Measurements from ENCODE around the gene KCNQ1. TPM values are rescaled to one million over a fixed set of nuclear protein-coding genes. Genes with fewer than 3 reads are reported as not detected.

Gene KCNQ1
- total RNA-seq, 2 experiments from 2014 or later: 10.7 to 10.8 TPM

DNA sequence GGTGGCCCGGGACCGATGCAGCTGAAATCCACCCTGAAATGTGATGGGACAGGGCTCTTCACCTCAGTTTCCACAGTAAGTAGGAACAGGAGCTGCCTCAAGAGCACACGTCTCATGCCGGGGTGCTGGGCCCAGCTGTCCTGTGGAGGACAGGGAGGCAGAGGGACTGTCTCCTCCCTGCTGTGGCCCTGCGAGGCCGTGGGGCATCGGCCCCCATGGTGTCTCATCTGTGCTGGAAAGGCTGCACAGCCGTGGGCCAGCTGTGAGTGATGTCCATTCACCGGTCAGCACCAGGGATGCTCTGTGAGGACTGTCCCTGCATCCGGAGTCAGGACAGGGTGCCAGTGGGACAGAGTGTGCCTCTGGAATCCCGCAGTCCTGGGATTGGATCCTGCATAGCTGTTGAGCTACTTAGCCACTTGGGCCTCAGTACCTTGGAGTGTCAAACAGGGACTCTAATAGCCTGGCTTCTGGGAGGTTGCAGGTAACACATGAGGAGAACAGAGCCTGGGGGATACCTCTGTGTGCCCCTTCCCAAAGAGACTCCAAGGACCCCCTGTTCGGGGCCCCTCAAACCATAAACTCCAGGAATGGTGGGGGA is 17.0 kb upstream of the KCNQ1 start:
- intact Hi-C loops (cut with micrococcal nuclease): loop anchor here (1.0 to 2.0 kb wide), 2 partner anchors 103 to 465 kb away; no protein-coding TSS in a partner anchor
- H3K4me3 Mint-ChIP-seq: no peak overlapping the region
- no peaks in the 10 kb centered on the region for H3K36me3 Mint-ChIP-seq
- no peaks in the 10 kb centered on the region for H3K27me3 Mint-ChIP-seq
- no peak for DNase-seq
- POLR2A ChIA-PET: interaction anchor here (1.2 kb wide), 1 partner anchor 104 kb away, joined by 3 read pairs; no protein-coding TSS in a partner anchor
- H3K4me1 Mint-ChIP-seq (ENCODE audit: low read depth): no peaks in the 10 kb centered on the region
- CTCF ChIA-PET: interaction anchor here (0.7 to 7.3 kb wide), 10 partner anchors 26 to 464 kb away, joined by 3 to 121 read pairs (median 4); partner anchors contain the start of gene TSSC4
- H3K9me3 Mint-ChIP-seq: peaks cover 2% of the 10 kb centered on the region
- H3K27ac Mint-ChIP-seq: no peak overlapping the region

DNA sequence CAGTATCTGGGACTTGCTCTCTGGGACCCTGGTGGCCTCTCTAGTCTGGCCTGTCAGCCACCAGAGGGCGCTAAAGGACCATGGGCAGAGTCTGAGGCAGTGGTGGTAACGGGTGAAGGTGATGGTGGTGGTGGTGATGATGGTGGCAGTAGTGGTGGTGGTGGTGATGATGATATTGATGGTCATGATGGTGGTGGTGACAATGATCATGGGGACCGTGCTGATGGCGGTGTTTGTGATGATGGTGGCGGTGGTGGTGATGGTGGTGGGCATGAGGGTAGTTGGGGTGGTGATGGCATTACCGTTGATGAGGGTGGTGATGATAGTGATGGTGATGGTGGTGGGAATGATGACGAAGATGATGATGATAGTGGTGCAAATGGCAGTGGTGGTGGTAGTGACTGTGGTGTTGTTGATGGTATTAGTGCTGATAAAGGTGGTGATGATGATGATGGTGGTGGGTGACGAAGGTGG is 16.4 kb upstream of the KCNQ1 start:
- peaks cover 2% of the 10 kb centered on the region for H3K9me3 Mint-ChIP-seq
- no peaks in the 10 kb centered on the region for H3K27me3 Mint-ChIP-seq
- H3K4me1 Mint-ChIP-seq (ENCODE audit: low read depth): no peaks in the 10 kb centered on the region
- H3K36me3 Mint-ChIP-seq: no peaks in the 10 kb centered on the region
- POLR2A ChIA-PET: interaction anchor here (1.2 kb wide), 1 partner anchor 104 kb away, joined by 3 read pairs; no protein-coding TSS in a partner anchor
- CTCF ChIA-PET: interaction anchor here (0.7 to 7.3 kb wide), 6 partner anchors 100 to 464 kb away, joined by 3 to 121 read pairs (median 6); no protein-coding TSS in a partner anchor
- DNase-seq: peak; percentile 87
- H3K27ac Mint-ChIP-seq: no peak overlapping the region
- H3K4me3 Mint-ChIP-seq: no peak overlapping the region
- intact Hi-C loops (cut with micrococcal nuclease): loop anchor here (1.0 to 2.0 kb wide), 2 partner anchors 103 to 464 kb away; no protein-coding TSS in a partner anchor

DNA sequence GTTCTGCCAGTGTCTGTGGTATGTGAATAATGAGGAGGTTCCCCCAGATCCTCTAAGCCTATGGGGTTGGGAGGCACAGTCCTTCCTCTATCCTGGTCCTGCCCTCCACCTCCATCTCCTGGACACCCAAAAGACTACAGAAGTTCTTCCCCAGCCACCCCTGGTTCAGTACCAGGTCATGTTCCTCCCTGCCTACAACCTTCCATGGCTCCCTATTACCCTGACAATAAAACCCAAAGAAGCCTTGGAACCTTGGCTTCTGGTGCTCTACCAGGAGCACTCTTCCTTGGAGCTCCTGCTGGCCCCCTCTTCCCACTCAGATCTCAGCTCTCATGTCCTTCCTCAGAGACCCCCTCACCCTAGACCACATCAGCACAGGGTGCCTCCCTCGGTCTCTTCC is 13.4 kb upstream of the KCNQ1 start:
- no peak for DNase-seq
- Mint-ChIP-seq H3K9me3 (peaks cover 2% of the 10 kb centered on the region), H3K4me3 (no peak overlapping the region), H3K36me3 (no peaks in the 10 kb centered on the region), H3K27me3 (no peaks in the 10 kb centered on the region), H3K4me1 (ENCODE audit: low read depth) (no peaks in the 10 kb centered on the region), H3K27ac (no peak overlapping the region)
- CTCF ChIA-PET: interaction anchor here (1.2 to 1.9 kb wide), 4 partner anchors 11 to 456 kb away, joined by 4 to 10 read pairs (median 6); no protein-coding TSS in a partner anchor
- intact Hi-C loops (cut with micrococcal nuclease): loop anchor here (5.0 kb wide), 1 partner anchor 661 kb away; no protein-coding TSS in a partner anchor
- POLR2A ChIA-PET: no interaction called here

DNA sequence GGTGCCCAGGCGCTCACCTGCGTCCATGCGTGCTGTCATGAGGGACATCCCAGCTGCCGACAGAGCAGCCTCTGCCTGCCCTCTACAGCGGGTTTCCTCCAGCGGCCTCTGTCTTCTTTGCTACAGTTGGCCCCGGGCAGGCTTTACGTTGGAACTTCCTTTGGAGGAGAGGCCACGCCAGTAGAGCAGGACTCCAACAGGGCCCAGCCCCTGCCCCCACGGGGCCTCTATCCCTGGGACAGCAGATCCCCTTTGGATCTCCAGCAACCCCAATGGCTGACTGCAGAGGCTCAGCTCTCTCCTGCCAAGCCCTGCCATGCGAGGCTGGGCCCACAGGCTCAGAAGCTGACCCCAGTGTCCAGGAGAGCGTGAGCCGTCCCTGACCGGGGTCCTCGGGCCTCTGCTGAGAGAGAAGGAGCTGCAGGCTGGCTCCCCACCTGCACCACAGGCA is 12.6 kb upstream of the KCNQ1 start:
- H3K27ac Mint-ChIP-seq: no peak overlapping the region
- no peaks in the 10 kb centered on the region for H3K4me1 Mint-ChIP-seq (ENCODE audit: low read depth)
- no peak for DNase-seq
- peaks cover 2% of the 10 kb centered on the region for H3K9me3 Mint-ChIP-seq
- intact Hi-C loops (cut with micrococcal nuclease): loop anchor here (5.0 kb wide), 1 partner anchor 660 kb away; no protein-coding TSS in a partner anchor
- H3K4me3 Mint-ChIP-seq: no peak overlapping the region
- no peaks in the 10 kb centered on the region for H3K27me3 Mint-ChIP-seq
- ChIA-PET CTCF (interaction anchor here (1.4 to 1.9 kb wide), 3 partner anchors 12 to 456 kb away, joined by 5 to 10 read pairs (median 8); no protein-coding TSS in a partner anchor), POLR2A (no interaction called here)
- H3K36me3 Mint-ChIP-seq: no peaks in the 10 kb centered on the region

DNA sequence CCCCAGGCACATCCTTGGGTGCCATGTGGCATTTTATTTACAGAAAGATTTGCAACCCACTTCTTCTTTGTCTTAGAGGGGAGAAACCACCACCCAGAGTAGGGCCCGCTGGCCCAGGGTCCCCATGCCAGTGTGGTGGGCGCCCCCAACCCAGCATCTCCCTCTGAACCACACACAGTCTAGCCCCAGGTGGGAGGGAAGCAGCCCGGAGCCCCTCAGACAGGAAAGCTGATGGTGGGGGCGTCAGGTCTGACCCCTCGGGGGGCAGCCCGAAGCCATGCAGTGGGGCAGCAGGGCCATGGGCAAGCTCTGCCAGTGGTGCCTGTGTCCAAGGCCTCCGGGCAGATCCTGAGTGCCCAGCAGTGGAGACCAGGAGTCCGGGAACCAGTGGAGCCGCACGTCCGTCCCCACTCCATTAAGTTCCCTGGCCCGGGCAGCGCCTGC is 12.2 kb upstream of the KCNQ1 start:
- H3K4me1 Mint-ChIP-seq (ENCODE audit: low read depth): no peaks in the 10 kb centered on the region
- H3K36me3 Mint-ChIP-seq: no peaks in the 10 kb centered on the region
- H3K9me3 Mint-ChIP-seq: peaks cover 2% of the 10 kb centered on the region
- intact Hi-C loops (cut with micrococcal nuclease): loop anchor here (5.0 kb wide), 1 partner anchor 660 kb away; no protein-coding TSS in a partner anchor
- H3K27me3 Mint-ChIP-seq: no peaks in the 10 kb centered on the region
- no peak overlapping the region for H3K27ac Mint-ChIP-seq
- H3K4me3 Mint-ChIP-seq: no peak overlapping the region
- ChIA-PET POLR2A (no interaction called here), CTCF (interaction anchor here (1.8 kb wide), 1 partner anchor 455 kb away, joined by 5 read pairs; no protein-coding TSS in a partner anchor)
- DNase-seq: no peak

DNA sequence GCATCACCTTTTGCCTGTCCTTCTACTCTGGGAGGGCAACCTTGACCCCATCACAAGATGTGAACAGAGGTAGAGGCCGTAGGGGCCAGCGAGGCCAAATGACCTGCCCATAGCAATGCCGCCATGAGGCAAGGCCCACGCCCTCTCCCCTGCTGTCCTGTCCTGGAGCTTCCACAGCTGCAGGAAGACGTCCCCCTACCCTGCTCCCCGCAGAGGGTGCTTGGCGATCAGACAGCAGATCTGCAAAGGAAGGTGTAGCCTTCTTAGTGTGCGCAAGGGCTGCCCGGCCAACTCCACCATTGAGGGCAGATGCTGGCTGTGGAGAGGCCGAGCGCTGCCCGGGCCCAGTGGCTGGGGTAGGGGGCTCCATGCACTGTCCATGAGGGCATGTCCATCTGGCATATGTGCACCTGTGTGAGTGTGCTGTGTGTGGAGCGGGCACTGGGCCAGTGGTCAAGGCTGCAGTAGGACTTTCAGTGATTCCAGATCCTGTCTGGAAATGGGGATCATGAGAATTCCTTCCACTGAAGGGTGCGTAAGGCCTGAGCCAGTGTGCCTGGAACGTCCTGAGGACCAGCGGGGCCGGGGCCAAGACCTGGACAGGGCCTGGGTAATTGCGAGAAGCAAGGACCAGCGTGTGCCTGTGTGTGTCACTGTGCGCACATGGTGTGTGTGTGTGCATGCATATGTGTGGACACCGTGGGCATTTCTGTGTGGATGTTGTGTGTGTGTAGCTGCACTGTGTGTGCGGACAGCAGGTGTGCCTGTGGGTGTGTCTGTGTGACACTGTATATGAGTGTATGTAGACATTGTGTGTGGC is 11.5 kb upstream of the KCNQ1 start:
- H3K9me3 Mint-ChIP-seq: peaks cover 2% of the 10 kb centered on the region
- H3K36me3 Mint-ChIP-seq: no peaks in the 10 kb centered on the region
- H3K27ac Mint-ChIP-seq: no peak overlapping the region
- H3K4me3 Mint-ChIP-seq: no peak overlapping the region
- CTCF ChIA-PET: no interaction called here
- DNase-seq: no peak
- intact Hi-C loops (cut with micrococcal nuclease): loop anchor here (5.0 kb wide), 1 partner anchor 659 kb away; no protein-coding TSS in a partner anchor
- H3K4me1 Mint-ChIP-seq (ENCODE audit: low read depth): no peaks in the 10 kb centered on the region
- POLR2A ChIA-PET: no interaction called here
- no peaks in the 10 kb centered on the region for H3K27me3 Mint-ChIP-seq

DNA sequence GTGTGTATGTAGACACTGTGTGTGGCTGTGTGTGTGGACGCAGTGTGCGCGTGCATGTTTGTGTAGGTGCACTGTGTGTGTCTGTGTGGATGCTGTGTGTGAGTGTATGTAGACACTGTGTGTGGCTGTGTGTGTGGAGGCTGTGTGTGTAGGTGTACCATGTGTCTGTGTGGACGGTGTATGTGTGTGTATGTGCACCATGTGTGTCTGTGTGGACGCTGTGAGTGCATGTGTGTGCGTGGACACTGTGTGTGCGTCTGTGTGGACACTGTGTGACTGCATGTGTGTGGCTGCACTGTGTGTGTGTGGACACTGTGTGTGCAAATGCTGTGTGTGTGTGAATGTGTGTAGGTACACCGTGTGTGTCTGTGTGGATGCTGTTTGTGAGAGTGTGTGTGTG is 10.8 kb upstream of the KCNQ1 start:
- intact Hi-C loops (cut with micrococcal nuclease): loop anchor here (5.0 kb wide), 1 partner anchor 658 kb away; no protein-coding TSS in a partner anchor
- no peak for DNase-seq
- CTCF ChIA-PET: no interaction called here
- H3K9me3 Mint-ChIP-seq: peaks cover 2% of the 10 kb centered on the region
- H3K4me3 Mint-ChIP-seq: no peak overlapping the region
- no peaks in the 10 kb centered on the region for H3K4me1 Mint-ChIP-seq (ENCODE audit: low read depth)
- H3K27ac Mint-ChIP-seq: no peak overlapping the region
- H3K36me3 Mint-ChIP-seq: no peaks in the 10 kb centered on the region
- H3K27me3 Mint-ChIP-seq: no peaks in the 10 kb centered on the region
- POLR2A ChIA-PET: no interaction called here

DNA sequence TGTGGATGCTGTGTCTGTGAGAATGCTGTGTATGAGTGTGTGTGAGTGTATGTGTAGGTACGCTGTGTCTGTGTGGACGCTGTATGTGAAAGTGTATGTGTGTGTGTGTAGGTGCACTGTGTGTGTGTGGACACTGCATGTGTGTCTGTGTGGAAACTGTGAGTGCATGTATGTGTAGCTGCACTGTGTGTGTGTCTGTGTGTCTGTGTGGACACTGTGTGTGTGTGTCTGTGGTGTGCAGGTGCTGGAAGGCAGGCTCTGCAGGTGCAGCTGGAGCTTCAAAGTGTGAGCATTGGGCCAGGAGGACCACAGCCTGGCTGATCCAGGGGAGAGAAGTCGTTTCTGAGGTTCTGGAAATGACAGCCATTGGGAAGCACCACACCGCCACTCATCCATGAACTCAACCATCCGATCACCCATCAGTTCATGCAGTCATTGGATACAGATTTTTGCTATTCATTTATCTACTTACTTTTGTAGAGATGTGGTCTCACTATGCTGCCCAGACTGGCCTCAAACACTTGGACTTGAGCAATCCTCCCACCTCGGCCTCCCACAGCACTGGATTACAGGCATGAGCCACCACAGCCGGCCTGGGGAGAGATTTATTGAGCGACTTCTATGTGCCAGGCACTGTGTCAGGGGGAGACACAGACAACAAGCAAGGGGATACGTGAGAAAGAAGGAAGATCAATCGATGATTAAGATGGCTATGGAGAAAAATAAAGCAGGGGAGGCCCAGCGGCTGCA is 10.1 kb upstream of the KCNQ1 start:
- Mint-ChIP-seq H3K9me3 (peaks cover 2% of the 10 kb centered on the region), H3K27me3 (no peaks in the 10 kb centered on the region), H3K4me1 (ENCODE audit: low read depth) (no peaks in the 10 kb centered on the region), H3K36me3 (no peaks in the 10 kb centered on the region), H3K4me3 (no peak overlapping the region), H3K27ac (no peak overlapping the region)
- ChIA-PET POLR2A (no interaction called here), CTCF (no interaction called here)
- DNase-seq: no peak
- intact Hi-C loops (cut with micrococcal nuclease): loop anchor here (5.0 kb wide), 1 partner anchor 658 kb away; no protein-coding TSS in a partner anchor

DNA sequence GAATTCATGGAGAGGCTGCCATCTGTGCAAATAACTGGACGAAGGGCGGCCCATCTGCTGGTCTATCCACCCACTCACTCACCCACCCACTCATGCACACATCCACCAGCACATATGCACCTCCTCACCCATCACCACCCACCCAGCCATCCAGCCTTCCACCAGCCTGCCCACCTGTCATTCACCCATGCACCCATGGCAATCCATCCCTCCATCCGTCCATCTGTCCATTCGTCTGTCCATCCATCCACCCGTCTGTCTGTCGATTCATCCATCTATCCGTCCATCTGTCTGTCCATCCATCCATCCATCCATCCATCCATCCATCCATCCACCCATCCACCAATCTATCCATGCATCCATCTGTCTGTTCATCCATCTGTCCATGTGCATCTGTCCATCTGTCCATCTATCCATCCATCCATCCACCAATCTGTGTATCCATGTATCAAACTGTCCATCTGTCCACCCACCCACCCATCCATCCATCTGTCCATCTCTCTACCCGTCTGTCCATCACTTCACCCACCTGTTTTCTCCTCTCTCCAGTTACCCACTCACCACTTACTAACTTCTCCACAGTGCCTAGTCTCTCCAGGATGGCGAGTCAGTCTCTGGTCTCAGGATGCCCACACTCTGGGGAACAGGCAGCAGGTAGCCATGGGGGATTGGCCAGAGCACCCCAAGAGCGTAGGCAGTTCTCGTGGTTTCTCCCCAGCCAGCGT is 9.4 kb upstream of the KCNQ1 start:
- H3K27ac Mint-ChIP-seq: no peak overlapping the region
- H3K4me3 Mint-ChIP-seq: no peak overlapping the region
- H3K27me3 Mint-ChIP-seq: no peaks in the 10 kb centered on the region
- peaks cover 7% of the 10 kb centered on the region for H3K9me3 Mint-ChIP-seq
- H3K36me3 Mint-ChIP-seq: no peaks in the 10 kb centered on the region
- ChIA-PET CTCF (no interaction called here), POLR2A (no interaction called here)
- intact Hi-C loops (cut with micrococcal nuclease): no loop called here
- DNase-seq: no peak
- no peaks in the 10 kb centered on the region for H3K4me1 Mint-ChIP-seq (ENCODE audit: low read depth)

DNA sequence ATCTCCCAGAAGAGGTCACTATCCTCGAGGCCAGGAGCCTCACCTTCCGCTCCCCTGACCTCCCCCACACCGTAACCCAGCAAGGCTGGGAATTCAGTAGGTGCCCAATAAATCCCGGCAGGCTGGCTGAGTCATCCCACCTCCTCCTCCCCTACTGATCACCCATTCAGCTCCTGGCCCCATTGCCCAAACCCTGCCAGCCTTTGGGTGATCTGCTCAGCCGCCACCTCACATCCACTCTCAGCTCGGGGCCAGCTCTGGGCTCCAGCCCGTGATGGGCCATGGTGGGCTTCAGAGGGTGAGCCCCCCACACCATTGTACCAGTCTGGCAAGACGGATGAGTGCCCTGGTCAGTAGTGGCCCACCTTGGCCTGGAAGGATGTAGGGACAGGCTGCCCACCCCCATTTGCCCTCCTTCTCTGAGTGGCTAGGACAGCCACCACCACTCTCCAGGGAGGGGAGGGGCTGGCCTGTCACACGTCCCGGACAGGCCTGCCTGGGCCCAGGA is 8.7 kb upstream of the KCNQ1 start:
- H3K4me1 Mint-ChIP-seq (ENCODE audit: low read depth): no peaks in the 10 kb centered on the region
- H3K27me3 Mint-ChIP-seq: no peaks in the 10 kb centered on the region
- H3K27ac Mint-ChIP-seq: no peak overlapping the region
- ChIA-PET CTCF (interaction anchor here (0.9 to 1.4 kb wide), 2 partner anchors 15 to 96 kb away, joined by 3 to 4 read pairs; no protein-coding TSS in a partner anchor), POLR2A (no interaction called here)
- H3K4me3 Mint-ChIP-seq: no peak overlapping the region
- intact Hi-C loops (cut with micrococcal nuclease): no loop called here
- H3K9me3 Mint-ChIP-seq: peaks cover 4% of the 10 kb centered on the region
- H3K36me3 Mint-ChIP-seq: no peaks in the 10 kb centered on the region
- DNase-seq: no peak

DNA sequence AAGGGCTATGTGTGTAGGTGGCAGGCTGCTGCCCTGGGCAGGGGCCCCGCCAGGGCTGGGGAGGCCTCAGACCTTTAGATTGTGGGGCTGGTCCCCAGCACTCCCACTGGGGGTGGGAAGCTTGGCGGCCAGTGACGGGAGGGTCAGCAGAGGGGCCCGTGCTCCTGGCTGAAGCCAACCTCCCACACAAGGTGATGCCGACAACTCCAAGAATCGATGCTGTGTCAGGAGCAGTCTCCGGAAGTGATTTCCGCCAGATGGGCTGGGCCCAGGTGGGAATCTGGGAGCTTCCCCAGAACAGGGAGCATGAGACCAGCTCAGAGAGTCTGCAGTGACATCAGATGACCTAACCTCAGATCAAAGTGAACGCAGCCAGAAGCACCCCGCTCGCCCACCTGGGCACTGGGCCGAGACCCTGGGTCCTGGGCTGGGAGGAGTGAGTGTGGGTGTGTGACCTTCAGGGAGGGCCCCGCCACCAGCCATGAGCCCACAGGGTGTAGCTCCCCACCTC is 8.2 kb upstream of the KCNQ1 start:
- H3K27me3 Mint-ChIP-seq: no peaks in the 10 kb centered on the region
- intact Hi-C loops (cut with micrococcal nuclease): no loop called here
- no peaks in the 10 kb centered on the region for H3K36me3 Mint-ChIP-seq
- H3K9me3 Mint-ChIP-seq: peaks cover 4% of the 10 kb centered on the region
- POLR2A ChIA-PET: no interaction called here
- CTCF ChIA-PET: interaction anchor here (0.9 to 1.4 kb wide), 2 partner anchors 16 to 95 kb away, joined by 3 to 4 read pairs; no protein-coding TSS in a partner anchor
- H3K4me1 Mint-ChIP-seq (ENCODE audit: low read depth): no peaks in the 10 kb centered on the region
- DNase-seq: no peak
- H3K4me3 Mint-ChIP-seq: no peak overlapping the region
- no peak overlapping the region for H3K27ac Mint-ChIP-seq

Measured in activated CD4-positive, alpha-beta memory T cell treated with anti-CD3 and anti-CD28 coated beads for 36 hours (primary cell).